NCI-H2081 (cell line): ENCODE data around the gene PHKB.
A peak's percentile ranks its signal among the peaks of the same experiment; 100 is the strongest.

ENCODE experiments used
- DNase-seq, 2 experiments: peaks; one replicate each; lab custom pipeline; 2025; lab: John Stamatoyannopoulos, UW

Gene PHKB

DNA sequence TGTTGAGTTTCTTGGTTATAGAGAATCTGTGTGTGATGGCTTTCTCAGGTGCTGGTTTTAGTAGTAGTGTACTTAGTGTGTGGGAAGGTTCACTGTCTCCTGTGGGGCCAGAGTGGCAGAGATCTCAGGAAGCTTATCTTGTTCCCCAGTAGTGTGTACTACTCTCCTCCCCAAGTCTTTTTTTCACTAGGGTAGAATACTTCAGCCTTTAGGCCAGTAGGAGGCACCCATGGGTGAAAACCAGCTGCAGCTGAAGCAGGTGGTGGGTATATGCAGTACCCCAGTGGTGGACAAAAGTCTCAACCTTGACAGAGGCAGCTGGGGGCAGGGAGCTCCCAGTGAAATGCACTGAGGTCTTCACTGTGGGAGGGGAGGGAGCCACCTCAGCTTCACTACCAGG lies 109.9 kb downstream of the PHKB start:
- DNase-seq, result no peak

DNA sequence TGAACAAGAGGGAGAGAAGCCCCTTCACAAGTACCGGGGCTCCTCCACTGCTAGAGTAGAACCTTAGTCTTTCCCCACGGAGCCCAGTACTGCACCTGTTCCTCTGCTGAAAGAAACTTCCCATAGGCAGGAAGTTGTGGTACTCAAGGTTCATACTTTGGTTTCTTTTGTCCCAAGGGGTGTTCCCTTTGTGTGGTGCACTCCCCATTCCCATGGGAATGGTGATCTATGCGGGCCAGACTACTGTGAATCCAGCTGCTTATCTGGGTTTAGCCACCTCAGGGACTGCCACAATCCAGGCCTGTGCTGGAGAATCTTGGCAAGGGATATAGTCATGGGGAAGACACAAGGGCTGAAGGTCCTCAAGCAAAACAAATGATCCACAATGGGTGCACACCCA lies 110.6 kb downstream of the PHKB start:
- DNase-seq, result no peak

DNA sequence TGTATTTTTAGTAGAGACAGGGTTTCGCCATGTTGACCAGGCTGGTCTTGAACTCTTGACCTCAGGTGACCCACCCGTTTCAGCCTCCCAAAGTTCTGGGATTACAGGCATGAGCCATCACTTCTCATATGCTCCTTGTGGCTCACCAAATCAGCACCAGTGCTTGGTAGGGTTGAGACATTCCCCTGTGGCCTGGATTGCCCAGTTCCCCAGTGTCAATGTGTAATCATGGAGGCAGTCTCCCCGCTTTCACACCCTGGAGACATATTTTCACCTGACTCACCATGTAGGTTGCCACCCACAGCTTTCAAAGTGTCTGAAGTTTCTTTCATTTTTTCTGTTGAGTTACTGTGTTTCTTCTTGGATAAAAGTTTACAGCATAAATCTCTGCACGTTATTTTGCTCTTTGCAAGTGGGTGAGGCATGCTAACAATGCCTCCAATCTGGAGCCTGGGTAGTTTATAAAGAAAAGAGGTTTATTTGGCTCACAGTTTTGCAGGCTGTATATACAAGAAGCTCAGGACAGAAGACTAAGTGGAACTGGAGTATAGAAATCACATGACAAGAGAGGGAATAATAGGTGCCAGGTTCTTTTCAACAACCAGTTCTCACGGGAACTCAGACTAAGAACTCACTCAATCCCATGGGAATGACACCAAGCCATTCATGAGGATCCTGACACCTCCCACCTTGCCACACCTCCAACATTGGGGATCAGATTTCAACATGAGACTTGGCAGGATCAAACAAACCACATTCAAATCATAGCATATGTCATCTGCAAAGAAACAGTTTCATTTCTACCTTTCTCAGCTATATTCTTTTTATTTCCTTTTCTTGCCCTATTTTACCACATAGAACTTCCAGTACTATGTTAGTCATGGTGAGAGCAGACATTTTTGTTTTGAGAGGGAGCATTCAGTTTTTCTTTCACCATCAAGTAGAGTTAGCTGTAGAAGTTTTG lies 113.2 kb downstream of the PHKB start:
- DNase-seq, result no peak

DNA sequence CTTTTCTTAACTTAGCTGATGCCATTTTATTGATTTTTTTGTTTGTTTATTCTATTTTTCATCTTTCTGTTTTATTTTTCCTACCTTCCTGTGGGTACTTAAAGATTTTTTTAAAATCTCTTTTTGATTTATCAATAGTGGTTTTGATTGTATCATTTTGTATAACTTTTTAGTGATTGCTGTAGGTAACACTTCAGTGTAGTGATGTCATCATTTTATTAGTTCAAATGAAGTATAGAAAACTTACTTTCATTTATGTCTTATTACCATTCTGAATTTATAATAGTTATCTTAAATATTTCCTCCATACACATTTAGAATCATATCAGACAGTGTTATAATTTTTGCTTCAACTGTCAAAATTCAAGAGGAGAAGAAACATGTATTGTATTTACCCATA lies 115.9 kb downstream of the PHKB start:
- no peak for DNase-seq

GRCh38 chr16:47578033-47578432 lies 116.9 kb downstream of the PHKB start:
- no peak for DNase-seq

DNA sequence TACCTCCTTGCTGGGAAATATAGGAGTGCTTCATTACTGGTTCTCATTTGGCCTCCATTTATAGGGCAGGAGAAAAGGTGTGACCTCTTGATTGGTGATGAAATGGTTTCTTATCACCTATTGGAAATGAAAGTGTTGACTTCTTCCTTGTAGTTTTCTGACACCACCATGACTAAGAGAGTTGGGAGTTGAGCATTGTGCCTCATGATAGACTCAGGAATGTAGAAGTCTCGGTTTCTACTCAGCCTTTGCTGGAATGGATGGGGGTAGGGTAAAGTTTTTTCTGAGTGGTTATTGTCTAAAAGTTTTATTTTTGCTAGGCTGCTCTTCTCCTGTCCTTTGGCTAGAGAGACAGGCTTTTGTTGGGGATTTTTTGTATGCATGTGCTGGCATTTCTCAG lies 117.4 kb downstream of the PHKB start:
- DNase-seq, result no peak

- no peak for DNase-seq
These were observed 120.0 kb downstream of the PHKB start for GRCh38 chr16:47581114-47581513.

- DNase-seq, result no peak
These were observed 123.5 kb downstream of the PHKB start for GRCh38 chr16:47584464-47585225.

DNA sequence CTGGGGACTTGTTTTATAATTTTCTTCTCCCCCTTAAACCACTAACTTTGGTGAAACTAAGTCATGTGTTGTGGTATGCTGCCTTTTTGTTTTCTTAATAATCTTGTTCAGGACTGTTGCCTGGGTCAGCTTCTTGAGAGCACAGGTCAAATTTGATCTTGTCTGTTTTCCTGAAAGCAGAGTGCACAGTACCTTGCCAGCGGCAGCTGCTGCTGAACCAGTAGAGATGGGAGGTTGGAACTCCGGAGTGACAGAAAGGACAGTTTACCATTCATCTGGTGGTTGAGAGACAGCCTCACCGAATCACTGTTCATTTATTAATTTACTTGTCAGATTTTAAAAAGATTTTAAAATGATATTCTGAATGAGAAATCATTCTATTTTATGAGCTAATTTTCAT lies 125.0 kb downstream of the PHKB start:
- no peak for DNase-seq

DNA sequence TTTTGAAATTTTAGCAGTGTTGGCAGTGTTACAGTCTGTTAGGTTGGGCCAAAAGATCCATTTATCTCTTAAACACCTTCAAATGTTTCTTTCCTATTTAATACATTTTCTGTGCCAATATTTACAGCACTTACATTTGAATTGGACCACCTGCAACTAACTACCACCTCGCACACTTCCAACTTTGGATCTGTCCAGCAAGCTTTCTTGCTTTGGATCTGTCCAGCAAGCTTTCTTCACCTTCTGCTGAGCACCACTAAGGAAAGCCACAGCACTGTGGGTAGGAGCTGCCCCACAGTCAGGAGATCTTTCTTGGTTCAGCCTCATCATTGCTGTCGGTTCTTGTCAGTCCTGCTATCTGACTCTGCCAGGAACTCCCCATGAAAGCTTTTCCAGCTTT lies 129.3 kb downstream of the PHKB start:
- peak in 1 of 2 experiments; percentile 2 for DNase-seq

GRCh38 chr16:47592232-47592631 lies 131.1 kb downstream of the PHKB start:
- no peak for DNase-seq

GRCh38 chr16:47599512-47599911 lies 138.4 kb downstream of the PHKB start:
- DNase-seq, result no peak

- no peak for DNase-seq
These were observed 139.2 kb downstream of the PHKB start for GRCh38 chr16:47600376-47600775.

GRCh38 chr16:47604306-47604705 lies 143.2 kb downstream of the PHKB start:
- DNase-seq, result no peak

GRCh38 chr16:47611042-47611441 lies 149.9 kb downstream of the PHKB start:
- no peak for DNase-seq

- no peak for DNase-seq
These were observed 150.8 kb downstream of the PHKB start for GRCh38 chr16:47611848-47612493.

- DNase-seq, result no peak
These were observed 151.6 kb downstream of the PHKB start for GRCh38 chr16:47612711-47613110.

- DNase-seq, result no peak
These were observed 152.1 kb downstream of the PHKB start for GRCh38 chr16:47613251-47613650.

- no peak for DNase-seq
These were observed 156.6 kb downstream of the PHKB start for GRCh38 chr16:47617732-47618131.

- no peak for DNase-seq
These were observed 161.5 kb downstream of the PHKB start for GRCh38 chr16:47622451-47623176.

DNA sequence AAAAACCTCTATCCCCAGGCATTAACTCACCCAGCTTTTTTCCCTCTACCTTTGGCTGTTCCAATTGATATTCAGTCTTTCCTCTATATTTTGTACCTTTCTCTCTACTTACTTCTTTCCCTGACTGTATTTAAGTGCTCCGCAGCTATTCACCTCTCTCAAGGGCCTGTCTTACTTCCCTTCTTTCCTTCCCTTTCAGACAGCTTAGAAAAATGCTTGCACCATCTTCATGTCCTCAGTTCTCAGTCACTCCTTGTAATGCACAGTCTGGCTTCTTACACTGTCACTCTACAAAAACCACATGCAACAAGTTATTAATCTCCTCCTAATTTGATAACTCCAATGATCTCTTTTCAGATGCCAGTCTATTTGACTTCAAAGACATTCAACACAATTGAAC lies 163.4 kb downstream of the PHKB start:
- no peak for DNase-seq

DNA sequence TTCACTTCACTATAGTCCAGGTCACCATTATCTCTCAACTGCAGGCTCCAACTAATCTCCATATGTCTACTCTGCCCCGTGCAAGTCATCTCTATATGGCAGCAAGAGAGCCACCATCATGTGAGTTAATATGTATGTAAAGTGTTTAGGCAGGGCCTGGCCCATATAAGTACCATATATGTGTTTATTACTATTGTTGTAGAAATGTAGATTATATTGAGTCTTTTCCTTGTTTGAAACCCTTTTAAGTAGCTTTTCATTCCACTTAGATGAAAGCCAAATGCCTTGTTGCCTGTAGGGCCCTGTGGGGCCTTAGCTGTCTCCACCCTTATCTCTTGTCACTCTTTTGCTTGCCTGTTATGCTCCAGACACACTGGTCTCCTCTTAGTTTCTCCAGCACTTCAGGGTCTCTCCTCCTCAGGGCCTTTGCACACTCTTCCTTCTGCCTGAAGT lies 164.0 kb downstream of the PHKB start:
- DNase-seq, result no peak
